ENCODE results near the gene PATJ.
A peak's percentile ranks its signal among the peaks of the same experiment; 100 is the strongest.

The PATJ gene

GRCh38 chr1:62126579-62127290 is 384.5 kb downstream of the PATJ start:
- DNase-seq (ENCODE audit: insufficient read length, low spot score), result no peak
- TF ChIP-seq CTCF (IDR thresholded peaks at IDR 0.05; ENCODE audit: insufficient read depth, missing control alignments), result no peak
- FAIRE-seq, result no peak

- no peak for FAIRE-seq
Measured at GRCh38 chr1:62128745-62129144, 386.5 kb downstream of the PATJ start.

GRCh38 chr1:62131093-62131725 is 388.9 kb downstream of the PATJ start:
- peak; percentile 93 for TF ChIP-seq CTCF (IDR thresholded peaks at IDR 0.05; ENCODE audit: insufficient read depth, missing control alignments)
- no peak for FAIRE-seq
- peak; percentile 49 for DNase-seq (ENCODE audit: insufficient read length, low spot score)

More at GRCh38 chr1:62128745-62129144, 386.5 kb downstream of the PATJ start:
- no peak for DNase-seq (ENCODE audit: insufficient read length, low spot score)
- TF ChIP-seq CTCF (IDR thresholded peaks at IDR 0.05; ENCODE audit: insufficient read depth, missing control alignments), result no peak

GRCh38 chr1:62138029-62138428 is 395.7 kb downstream of the PATJ start:
- no peak for FAIRE-seq

GRCh38 chr1:62139410-62139809 is 397.1 kb downstream of the PATJ start:
- no peak for TF ChIP-seq CTCF (IDR thresholded peaks at IDR 0.05; ENCODE audit: insufficient read depth, missing control alignments)
- no peak for DNase-seq (ENCODE audit: insufficient read length, low spot score)
- no peak for FAIRE-seq

More at GRCh38 chr1:62138029-62138428, 395.7 kb downstream of the PATJ start:
- DNase-seq (ENCODE audit: insufficient read length, low spot score), result no peak
- TF ChIP-seq CTCF (IDR thresholded peaks at IDR 0.05; ENCODE audit: insufficient read depth, missing control alignments), result no peak

GRCh38 chr1:62140666-62141065 is 398.4 kb downstream of the PATJ start:
- no peak for TF ChIP-seq CTCF (IDR thresholded peaks at IDR 0.05; ENCODE audit: insufficient read depth, missing control alignments)
- FAIRE-seq (no peak), DNase-seq (ENCODE audit: insufficient read length, low spot score) (no peak)

GRCh38 chr1:62142496-62142895 is 400.2 kb downstream of the PATJ start:
- DNase-seq (ENCODE audit: insufficient read length, low spot score), result no peak
- TF ChIP-seq CTCF (IDR thresholded peaks at IDR 0.05; ENCODE audit: insufficient read depth, missing control alignments), result no peak
- no peak for FAIRE-seq
